ENCODE data around the gene C5AR1.

GRCh38 chr19:47348819-47349795, 39.4 kb downstream of the C5AR1 start, which contains the start of gene DHX34:
- TF ChIP-seq POLR2A (IDR thresholded peaks at IDR 0.05) (peak; percentile 67), CTCF (IDR thresholded peaks at IDR 0.05) (peak; percentile 98 to 100 (median 100)), EP300 (IDR thresholded peaks at IDR 0.05) (no peak)

Measured in ovary (tissue), 3 donors.